Neural cell (in vitro differentiated cells): ENCODE data around the gene RCC2. TPM values are rescaled to one million over a fixed set of nuclear protein-coding genes. Genes with fewer than 3 reads are reported as not detected.

ENCODE experiments used
- H2AFZ ChIP-seq: fragments of 200-600, 300-800 bp; sonication (generic), shearing (Covaris generic); 2 replicates; pipeline ENCODE4 v1.6.0; 2014; ENCODE audit warnings: low read depth, mild to moderate bottlenecking, antibody characterized with exemption, low read length, moderate library complexity
- H3F3A ChIP-seq: fragments of 200-600 bp; shearing (Covaris generic); 2 replicates; pipeline ENCODE4 v1.6.1; 2016; ENCODE audit warnings: mild to moderate bottlenecking, moderate library complexity, mixed read lengths, antibody characterized with exemption, low read length; ENCODE audit not compliant: insufficient read depth, poor library complexity, severe bottlenecking
- H3K27ac ChIP-seq: fragments of 200-600, 300-800 bp; sonication (generic), shearing (Covaris generic); 2 replicates; pipeline ENCODE4 v1.5.1; 2014; ENCODE audit warnings: mild to moderate bottlenecking, low read length, moderate library complexity
- H3K27me3 ChIP-seq: fragments of 300-800, 200-600 bp; sonication (generic), shearing (Covaris generic); 2 replicates; pipeline ENCODE4 v1.6.0; 2014; ENCODE audit warnings: mild to moderate bottlenecking, low read depth, low read length, moderate library complexity; ENCODE audit not compliant: insufficient read depth
- H3K36me3 ChIP-seq: fragments of 300-800, 200-600 bp; sonication (generic), shearing (Covaris generic); 2 replicates; pipeline ENCODE4 v1.5.1; 2014; ENCODE audit warnings: mild to moderate bottlenecking, antibody characterized with exemption, low read length, moderate library complexity; ENCODE audit not compliant: insufficient read depth
- H3K4me2 ChIP-seq: fragments of 300-800, 200-600 bp; sonication (generic), shearing (Covaris generic); 2 replicates; pipeline ENCODE4 v1.6.0; 2014; ENCODE audit warnings: mild to moderate bottlenecking, low read length
- H3K4me3 ChIP-seq: fragments of 300-800, 200-600 bp; sonication (generic), shearing (Covaris generic); 2 replicates; pipeline ENCODE4 v1.5.1; 2014; ENCODE audit warnings: mild to moderate bottlenecking, low read length, moderate library complexity
- H3K79me2 ChIP-seq: fragments of 200-600 bp; shearing (Covaris generic); replicated peaks from 2 replicates; pipeline ENCODE4 v1.6.0; 2014; ENCODE audit warnings: mild to moderate bottlenecking, low read length, moderate library complexity; ENCODE audit not compliant: insufficient read depth
- H3K9ac ChIP-seq: fragments of 300-800, 200-600 bp; sonication (generic), shearing (Covaris generic); 2 replicates; pipeline ENCODE4 v1.6.1; 2016; ENCODE audit warnings: mild to moderate bottlenecking, low read length, mixed read lengths
- H3K9me2 ChIP-seq: fragments of 200-600 bp; shearing (Covaris generic); 2 replicates; pipeline ENCODE4 v1.6.1; 2016; ENCODE audit warnings: mild to moderate bottlenecking, low read length, mixed read lengths; ENCODE audit not compliant: insufficient read depth
- H3K9me3 ChIP-seq: fragments of 200-600, 300-800 bp; sonication (generic), shearing (Covaris generic); 2 replicates; pipeline ENCODE4 v1.6.1; 2016; ENCODE audit warnings: mild to moderate bottlenecking, mixed run types, low read length, moderate library complexity, mixed read lengths
- H4K20me1 ChIP-seq: fragments of 200-600 bp; shearing (Covaris generic); 2 replicates; pipeline ENCODE4 v1.6.1; 2016; ENCODE audit warnings: mild to moderate bottlenecking, mixed run types; ENCODE audit not compliant: insufficient read depth
- EP300 ChIP-seq: fragments of 450-650 bp; conservative IDR thresholded peaks from 2 replicates; pipeline ENCODE4 v1.6.1; 2014; ENCODE audit warnings: antibody characterized with exemption, mild to moderate bottlenecking, moderate library complexity; ENCODE audit not compliant: poor library complexity, severe bottlenecking
- EZH2 ChIP-seq: fragments of 200-600, 300-800 bp; shearing (Covaris generic), sonication (generic); IDR thresholded peaks from 2 replicates; pipeline ENCODE4 v1.6.1; 2014; ENCODE audit warnings: antibody characterized with exemption, low read length, borderline replicate concordance, mild to moderate bottlenecking; ENCODE audit not compliant: insufficient read depth, poor library complexity, severe bottlenecking
- MXI1 ChIP-seq: fragments of 450-650 bp; conservative IDR thresholded peaks from 2 replicates; pipeline ENCODE4 v1.6.1; 2014; ENCODE audit warnings: antibody characterized with exemption, mild to moderate bottlenecking; ENCODE audit not compliant: poor library complexity, severe bottlenecking
- POLR2AphosphoS5 ChIP-seq: IDR thresholded peaks from 2 replicates; pipeline ENCODE4 v1.6.1; 2012
- RAD21 ChIP-seq: fragments of 450-650 bp; conservative IDR thresholded peaks from 2 replicates; pipeline ENCODE4 v1.6.1; 2014; ENCODE audit warnings: antibody characterized with exemption, mild to moderate bottlenecking, moderate library complexity
- SMC3 ChIP-seq: fragments of 450-650 bp; conservative IDR thresholded peaks from 2 replicates; pipeline ENCODE4 v1.6.1; 2014; ENCODE audit warnings: antibody characterized with exemption, mild to moderate bottlenecking, moderate library complexity; ENCODE audit not compliant: poor library complexity
- TAF1 ChIP-seq: IDR thresholded peaks from 2 replicates; pipeline ENCODE4 v1.6.1; 2012; ENCODE audit warnings: low read depth
- polyA plus RNA-seq: library from polyadenylated mRNA; depleted of rRNA; stranded (reverse); fragments of >200 nt; gene quantifications from 2 replicates; pipeline ENCODE4 v1.2.3, GENCODE V29; 2014
- TF ChIP-seq, protein P1 (sequence below): fragments of 450-650 bp; IDR thresholded peaks from 2 replicates; pipeline ENCODE4 v1.5.1; 2014; ENCODE audit warnings: antibody characterized with exemption, mild to moderate bottlenecking, moderate library complexity; ENCODE audit not compliant: poor library complexity, severe bottlenecking
- TF ChIP-seq, protein P2 (sequence below): IDR thresholded peaks from 2 replicates; pipeline ENCODE4 v1.6.1; 2012; ENCODE audit warnings: borderline replicate concordance

RCC2 gene
- polyA plus RNA-seq, 1 donor from 2014 or later, result 34.4 TPM

DNA sequence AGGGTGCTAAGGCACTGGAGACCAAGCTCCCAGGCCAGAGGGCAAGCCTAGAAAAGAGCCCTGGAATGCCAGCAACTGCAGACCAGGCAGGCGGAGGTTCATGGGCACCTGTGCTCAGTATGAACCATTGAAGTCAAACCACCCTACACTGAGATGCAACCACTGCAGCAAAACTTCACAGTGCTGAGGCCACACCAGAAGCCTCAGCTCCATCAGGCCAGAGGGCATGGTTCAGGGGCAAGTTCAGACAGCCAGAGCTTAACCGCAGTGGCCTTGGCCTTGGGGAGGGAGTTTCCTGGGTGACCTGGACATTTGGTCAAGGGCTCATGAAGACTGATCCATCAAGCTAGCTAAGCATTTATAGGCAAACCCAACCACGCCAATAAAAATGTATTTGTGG, 7.1 kb downstream of the RCC2 start:
- H3K9me3 ChIP-seq, result no peaks in the 10 kb centered on the region
- no peak overlapping the region for H3K27ac ChIP-seq
- H2AFZ ChIP-seq, result no peak overlapping the region
- no peak overlapping the region for H3K4me3 ChIP-seq
- H3K9me2 ChIP-seq, result no peaks in the 10 kb centered on the region
- peaks cover 52% of the 10 kb centered on the region for H3K79me2 ChIP-seq
- H3K4me2 ChIP-seq, result no peak overlapping the region
- no peaks in the 10 kb centered on the region for H3K27me3 ChIP-seq
- no peak overlapping the region for H3K9ac ChIP-seq
- H4K20me1 ChIP-seq, result no peaks in the 10 kb centered on the region
- TF ChIP-seq SMC3, result no peak
- no peak for TF ChIP-seq EP300
- TF ChIP-seq POLR2AphosphoS5, result no peak
- TF ChIP-seq, protein P1, sequence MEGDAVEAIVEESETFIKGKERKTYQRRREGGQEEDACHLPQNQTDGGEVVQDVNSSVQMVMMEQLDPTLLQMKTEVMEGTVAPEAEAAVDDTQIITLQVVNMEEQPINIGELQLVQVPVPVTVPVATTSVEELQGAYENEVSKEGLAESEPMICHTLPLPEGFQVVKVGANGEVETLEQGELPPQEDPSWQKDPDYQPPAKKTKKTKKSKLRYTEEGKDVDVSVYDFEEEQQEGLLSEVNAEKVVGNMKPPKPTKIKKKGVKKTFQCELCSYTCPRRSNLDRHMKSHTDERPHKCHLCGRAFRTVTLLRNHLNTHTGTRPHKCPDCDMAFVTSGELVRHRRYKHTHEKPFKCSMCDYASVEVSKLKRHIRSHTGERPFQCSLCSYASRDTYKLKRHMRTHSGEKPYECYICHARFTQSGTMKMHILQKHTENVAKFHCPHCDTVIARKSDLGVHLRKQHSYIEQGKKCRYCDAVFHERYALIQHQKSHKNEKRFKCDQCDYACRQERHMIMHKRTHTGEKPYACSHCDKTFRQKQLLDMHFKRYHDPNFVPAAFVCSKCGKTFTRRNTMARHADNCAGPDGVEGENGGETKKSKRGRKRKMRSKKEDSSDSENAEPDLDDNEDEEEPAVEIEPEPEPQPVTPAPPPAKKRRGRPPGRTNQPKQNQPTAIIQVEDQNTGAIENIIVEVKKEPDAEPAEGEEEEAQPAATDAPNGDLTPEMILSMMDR, result no peak
- TF ChIP-seq TAF1, result no peak
- TF ChIP-seq, protein P2, sequence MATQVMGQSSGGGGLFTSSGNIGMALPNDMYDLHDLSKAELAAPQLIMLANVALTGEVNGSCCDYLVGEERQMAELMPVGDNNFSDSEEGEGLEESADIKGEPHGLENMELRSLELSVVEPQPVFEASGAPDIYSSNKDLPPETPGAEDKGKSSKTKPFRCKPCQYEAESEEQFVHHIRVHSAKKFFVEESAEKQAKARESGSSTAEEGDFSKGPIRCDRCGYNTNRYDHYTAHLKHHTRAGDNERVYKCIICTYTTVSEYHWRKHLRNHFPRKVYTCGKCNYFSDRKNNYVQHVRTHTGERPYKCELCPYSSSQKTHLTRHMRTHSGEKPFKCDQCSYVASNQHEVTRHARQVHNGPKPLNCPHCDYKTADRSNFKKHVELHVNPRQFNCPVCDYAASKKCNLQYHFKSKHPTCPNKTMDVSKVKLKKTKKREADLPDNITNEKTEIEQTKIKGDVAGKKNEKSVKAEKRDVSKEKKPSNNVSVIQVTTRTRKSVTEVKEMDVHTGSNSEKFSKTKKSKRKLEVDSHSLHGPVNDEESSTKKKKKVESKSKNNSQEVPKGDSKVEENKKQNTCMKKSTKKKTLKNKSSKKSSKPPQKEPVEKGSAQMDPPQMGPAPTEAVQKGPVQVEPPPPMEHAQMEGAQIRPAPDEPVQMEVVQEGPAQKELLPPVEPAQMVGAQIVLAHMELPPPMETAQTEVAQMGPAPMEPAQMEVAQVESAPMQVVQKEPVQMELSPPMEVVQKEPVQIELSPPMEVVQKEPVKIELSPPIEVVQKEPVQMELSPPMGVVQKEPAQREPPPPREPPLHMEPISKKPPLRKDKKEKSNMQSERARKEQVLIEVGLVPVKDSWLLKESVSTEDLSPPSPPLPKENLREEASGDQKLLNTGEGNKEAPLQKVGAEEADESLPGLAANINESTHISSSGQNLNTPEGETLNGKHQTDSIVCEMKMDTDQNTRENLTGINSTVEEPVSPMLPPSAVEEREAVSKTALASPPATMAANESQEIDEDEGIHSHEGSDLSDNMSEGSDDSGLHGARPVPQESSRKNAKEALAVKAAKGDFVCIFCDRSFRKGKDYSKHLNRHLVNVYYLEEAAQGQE, result no peak
- TF ChIP-seq MXI1, result no peak
- TF ChIP-seq EZH2, result no peak
- no peak for TF ChIP-seq RAD21
- no peaks in the 10 kb centered on the region for H3F3A ChIP-seq
- peaks cover 5% of the 10 kb centered on the region for H3K36me3 ChIP-seq

DNA sequence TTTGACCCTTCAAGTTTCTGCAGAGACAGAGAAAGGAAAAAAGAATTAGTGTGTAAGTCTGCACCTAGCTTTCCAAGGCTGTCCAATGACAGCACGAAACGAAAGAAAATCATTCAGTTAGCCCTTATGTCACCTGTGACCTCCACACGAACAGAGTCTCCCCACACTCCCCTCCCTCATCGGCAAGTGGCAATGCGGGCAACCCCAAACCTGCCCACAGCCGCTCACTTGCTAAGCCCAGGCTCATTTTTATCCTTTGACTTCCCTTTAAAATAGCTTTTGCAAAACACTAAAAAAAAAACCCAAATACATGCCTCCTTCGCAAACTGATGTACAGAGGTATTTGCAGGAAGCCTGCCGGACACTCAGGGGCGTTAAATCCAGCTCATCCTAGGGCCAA, 10.3 kb downstream of the RCC2 start:
- H3K79me2 ChIP-seq, result peaks cover 23% of the 10 kb centered on the region
- no peak overlapping the region for H3K4me2 ChIP-seq
- no peaks in the 10 kb centered on the region for H3K9me3 ChIP-seq
- no peak overlapping the region for H3K9ac ChIP-seq
- H3K27ac ChIP-seq, result no peak overlapping the region
- no peaks in the 10 kb centered on the region for H3K27me3 ChIP-seq
- H3K9me2 ChIP-seq, result no peaks in the 10 kb centered on the region
- H3F3A ChIP-seq, result no peaks in the 10 kb centered on the region
- no peaks in the 10 kb centered on the region for H4K20me1 ChIP-seq
- no peak overlapping the region for H2AFZ ChIP-seq
- TF ChIP-seq SMC3 (no peak), EZH2 (no peak), POLR2AphosphoS5 (no peak), RAD21 (no peak), EP300 (no peak), TAF1 (no peak)
- TF ChIP-seq, protein P2, result no peak
- TF ChIP-seq, protein P1, result no peak
- H3K4me3 ChIP-seq, result no peak overlapping the region
- H3K36me3 ChIP-seq, result no peaks in the 10 kb centered on the region
